HG03066 (cell line): Measurements from ENCODE around the gene PTGER2.

Source experiments
- ATAC-seq: cut with Tn5 transposase; IDR thresholded peaks from one replicate; pipeline ENCODE4 v1.9.1; 2021; ENCODE audit warnings: low read depth; ENCODE audit not compliant: unreplicated experiment

PTGER2 gene

DNA sequence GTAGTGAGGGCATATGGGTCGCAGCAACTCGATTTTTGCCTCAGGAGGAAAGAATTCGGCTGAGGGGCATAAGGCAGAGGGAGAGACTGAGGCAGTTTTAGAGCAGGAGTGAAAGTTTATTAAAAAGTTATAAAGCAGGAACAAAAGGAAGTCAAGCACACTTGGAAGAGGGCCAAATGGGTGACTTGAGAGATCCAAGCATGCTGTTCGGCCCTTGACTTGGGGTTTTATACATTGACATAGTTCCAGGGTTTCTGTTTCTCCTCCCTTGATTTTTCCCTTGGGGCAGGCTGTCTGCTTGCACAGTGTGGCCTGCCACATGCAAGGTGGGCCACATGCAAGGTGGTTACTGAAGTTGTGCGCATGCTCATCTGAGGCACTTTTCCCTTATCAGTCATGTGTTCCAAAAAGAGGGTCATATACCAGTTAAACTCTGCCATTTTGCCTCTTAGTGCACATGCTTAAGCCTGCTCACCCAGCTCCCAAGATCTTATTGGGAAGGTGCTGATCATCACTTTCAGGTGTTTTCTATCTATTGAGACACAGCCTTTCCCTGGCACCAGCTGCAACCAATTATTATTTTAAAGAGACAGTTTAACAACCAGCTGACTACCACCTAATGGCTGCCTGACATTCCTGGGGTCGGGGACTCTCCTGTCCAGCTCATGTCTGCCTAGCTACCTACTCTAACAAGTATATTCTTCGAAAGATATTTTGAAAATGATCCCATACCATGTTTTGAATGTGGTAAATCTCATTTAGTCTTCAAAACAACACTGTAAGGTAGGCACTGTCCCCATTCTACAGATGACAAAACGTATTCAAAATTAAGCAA lies 19.9 kb downstream of the PTGER2 start:
- ATAC-seq: no peak

DNA sequence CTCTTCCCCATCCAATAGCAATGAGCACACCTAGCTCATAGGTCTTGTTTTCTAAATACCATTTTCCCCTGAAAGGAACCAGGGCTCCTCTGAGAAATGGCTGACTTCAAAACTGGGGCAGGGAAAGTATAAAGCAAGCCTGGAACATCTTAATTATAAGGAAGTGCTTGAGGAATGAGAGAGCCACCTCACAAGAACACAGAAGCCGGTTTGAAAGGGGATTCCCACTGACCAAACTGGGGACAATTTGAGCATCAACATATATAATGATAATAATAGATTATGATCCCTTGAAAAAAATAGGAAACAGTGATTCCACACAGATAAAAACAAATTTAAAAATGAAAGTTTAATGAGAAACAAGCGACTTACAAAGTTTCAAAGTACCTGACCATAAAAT lies 22.1 kb downstream of the PTGER2 start:
- no peak for ATAC-seq

DNA sequence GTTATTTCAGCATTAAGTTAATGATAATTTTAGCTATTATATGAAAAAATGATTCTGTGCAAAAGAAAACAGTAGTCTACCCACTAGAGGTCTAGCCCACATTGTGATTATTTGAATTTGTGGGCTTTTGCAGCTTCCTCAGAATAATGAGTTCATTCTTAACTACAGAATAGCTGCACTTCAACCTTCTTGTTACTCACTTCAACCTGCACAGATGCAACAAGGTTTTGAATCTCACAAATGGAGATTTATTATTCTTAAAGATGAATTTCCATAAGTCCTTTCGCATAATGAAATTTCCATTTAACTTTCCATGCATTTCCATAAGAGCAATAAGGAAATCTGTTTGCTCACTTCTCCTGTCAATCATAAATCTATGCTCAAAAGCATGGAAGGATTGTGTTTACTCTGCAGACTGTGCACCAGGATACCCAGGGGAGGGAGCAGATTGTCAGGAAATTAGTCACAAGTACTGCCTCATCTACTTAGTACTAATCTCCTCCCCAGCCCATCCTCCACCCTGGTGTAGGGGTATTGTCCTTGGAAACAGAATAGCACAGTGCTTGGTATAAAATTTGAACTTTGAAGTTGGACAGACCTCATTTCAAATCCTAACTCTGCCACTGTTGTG lies 24.1 kb downstream of the PTGER2 start:
- ATAC-seq: no peak

DNA sequence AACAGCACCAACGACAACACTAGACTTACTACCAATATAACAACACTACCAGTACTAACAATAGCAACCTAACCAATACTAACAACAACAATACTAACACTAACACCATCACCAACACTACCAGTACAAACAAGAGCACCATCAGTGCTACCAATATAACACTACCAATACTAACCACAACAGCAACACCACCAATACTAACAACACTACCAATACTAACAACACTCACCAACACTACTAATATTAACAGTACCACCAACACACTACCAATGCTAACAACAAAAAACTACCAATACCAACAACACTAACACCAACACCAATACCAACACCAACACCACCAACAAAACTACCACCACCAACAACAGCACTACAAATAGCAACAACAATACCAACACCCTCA lies 25.1 kb downstream of the PTGER2 start:
- ATAC-seq: no peak

DNA sequence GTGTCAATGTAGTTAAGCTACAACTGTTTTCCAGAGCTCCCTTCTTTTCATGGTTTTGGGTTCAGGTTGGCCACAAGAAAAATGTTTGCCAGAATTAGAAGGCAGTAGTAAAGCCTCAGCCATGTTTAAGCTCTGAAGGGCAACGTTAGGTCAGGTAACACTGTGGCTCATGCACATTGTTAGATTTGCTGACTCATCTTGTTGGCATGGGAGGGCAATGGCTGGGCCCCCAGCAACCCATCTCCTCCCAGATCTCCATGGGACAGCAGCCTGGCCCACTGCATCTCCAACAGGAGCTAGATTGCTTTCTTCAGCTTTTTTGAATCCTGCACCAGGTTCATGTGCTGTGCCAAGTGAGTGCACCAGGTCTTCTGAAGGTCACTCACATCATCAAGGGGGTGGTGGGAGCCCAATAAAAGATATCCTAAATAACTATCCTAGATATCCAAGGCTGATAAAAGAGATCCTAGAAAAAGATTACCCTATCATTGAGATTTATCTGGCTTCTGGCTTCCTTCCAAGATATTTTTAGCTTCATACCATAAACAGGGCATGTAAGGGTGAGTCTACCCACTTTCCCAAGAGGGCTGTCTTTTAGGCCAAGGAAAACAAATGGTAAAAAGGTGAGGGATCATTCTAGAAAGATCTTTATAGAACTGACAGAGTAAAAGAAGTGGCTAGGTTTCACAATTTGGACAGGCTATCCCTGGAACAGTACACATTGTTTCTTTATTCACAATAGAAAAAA lies 28.9 kb downstream of the PTGER2 start:
- no peak for ATAC-seq

DNA sequence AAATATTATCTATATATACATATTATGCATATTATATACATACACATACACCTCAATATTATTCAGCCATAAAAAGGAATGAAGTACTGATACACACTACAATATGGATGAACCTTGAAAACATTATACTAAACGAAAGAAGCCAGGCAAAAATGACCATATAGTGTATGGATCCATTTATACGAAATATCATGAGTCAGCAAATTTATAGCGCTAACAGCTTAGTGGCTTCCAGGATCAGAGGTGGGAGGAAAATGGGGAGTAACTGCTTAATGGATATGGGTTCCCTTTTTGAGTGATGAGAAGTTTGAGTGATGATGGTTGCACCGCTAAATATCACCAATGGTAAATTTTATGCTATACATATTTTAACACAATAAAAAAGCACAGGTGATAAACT lies 32.7 kb downstream of the PTGER2 start:
- no peak for ATAC-seq

DNA sequence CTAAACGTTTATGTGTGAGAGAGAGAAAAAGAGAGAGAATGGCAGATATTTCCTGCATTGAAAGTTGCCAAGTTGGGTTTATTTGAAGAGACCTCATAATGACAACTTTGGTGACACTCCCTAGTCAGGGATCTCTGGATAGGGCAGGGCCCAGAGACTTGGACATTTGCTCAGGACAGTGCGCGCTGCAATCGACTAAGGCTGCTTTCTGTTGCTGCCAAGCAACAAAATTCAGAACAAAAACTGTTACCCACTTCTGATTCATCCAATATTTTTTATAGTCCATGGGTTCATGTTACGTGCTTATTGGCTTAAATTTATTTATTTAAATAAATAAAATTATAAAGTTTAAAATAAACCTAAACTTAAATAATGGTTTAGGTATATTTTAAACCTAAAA lies 34.2 kb downstream of the PTGER2 start:
- no peak for ATAC-seq

DNA sequence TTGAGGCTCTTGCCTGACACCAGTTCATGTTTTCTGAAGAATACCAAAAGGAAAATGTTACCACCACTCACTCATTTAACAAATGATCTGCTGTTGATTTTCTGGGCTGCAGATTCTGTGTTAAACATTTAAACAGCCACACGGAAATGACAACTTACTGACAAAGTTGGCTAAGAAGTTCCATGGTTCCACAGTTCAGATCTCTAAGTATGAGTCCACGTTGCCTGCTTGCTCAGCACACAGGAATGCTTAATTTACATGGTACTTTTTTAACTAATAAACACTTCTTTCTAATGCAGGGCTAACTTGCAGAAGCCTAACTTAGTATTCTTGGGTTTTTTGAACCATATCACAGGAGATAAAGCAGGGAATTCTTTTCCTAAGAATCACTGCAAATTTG lies 34.7 kb downstream of the PTGER2 start:
- ATAC-seq: no peak

DNA sequence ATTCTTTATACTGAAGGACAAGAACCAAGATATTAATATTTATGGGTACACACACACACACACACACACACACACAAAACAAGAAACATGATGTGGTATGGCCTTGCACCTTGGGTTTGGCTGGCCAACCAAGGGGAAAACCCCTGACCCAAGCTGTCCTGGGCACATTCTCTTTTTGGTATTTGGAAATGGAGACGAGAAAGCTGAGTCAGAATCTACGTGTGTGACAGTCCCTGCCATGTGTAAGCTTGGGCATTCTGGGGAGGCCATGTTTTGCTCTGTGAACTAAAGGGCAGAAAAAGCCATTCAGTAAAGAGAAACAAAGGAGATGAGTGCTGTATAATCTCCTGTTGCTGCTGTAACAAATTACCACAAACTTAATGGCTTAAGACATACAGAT lies 35.6 kb downstream of the PTGER2 start:
- ATAC-seq: no peak

DNA sequence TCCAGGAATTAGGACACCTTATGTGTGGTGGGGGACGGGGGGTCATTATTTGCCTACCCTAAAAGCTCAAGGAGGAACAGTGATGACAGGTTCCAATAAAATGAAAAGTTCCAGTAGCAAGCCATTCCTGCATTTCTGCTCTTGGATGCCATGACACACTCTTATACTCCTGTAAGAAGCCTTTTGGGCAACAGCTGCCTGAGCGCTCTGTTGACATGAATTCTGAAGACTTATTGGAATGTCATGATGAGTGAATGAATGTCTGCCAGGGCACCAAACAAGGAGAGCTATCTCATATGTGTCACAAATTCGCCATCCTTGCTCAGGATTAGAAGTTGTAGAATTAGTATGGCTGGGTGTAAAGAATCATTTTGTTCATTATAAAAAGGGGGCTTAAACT lies 36.3 kb downstream of the PTGER2 start:
- ATAC-seq: no peak

DNA sequence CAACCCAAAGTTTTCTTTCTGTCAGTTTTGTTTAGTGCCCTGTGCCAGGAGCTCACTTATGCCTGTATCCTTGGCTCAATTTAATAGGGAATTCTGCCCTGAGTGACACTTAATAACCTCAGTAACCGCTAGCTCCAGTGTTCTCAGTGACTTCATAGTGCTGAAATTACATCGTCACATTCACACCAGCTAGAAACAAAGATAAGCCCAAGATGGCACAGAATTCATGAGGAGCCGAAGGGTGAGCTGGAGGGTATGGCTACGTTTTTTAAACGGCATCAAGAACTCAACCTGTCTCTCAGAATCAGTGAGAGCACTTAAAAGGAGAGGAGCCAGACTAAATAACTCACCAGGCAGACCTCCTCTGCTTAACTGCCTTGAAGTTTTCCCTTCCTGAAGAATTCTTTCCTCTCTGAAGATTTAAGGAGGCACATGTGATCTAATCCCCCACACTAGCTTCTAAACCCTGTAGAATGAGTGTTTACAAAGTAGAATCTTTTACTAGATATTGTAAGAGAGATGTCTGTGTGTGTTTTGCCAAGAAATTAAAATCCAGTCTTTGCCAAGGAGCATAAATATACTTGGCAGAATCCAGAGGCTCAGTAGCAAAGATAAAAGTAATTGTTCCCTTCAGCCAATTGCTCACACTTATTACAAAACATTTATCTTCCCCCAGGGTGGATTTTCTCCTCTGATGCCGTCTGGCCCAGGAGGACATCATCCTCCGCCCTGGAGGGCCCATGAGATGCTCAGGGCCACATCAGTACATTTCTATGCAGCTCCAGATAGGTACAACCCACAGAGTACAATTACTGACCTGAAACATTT lies 37.3 kb downstream of the PTGER2 start:
- ATAC-seq: peak; percentile 20

DNA sequence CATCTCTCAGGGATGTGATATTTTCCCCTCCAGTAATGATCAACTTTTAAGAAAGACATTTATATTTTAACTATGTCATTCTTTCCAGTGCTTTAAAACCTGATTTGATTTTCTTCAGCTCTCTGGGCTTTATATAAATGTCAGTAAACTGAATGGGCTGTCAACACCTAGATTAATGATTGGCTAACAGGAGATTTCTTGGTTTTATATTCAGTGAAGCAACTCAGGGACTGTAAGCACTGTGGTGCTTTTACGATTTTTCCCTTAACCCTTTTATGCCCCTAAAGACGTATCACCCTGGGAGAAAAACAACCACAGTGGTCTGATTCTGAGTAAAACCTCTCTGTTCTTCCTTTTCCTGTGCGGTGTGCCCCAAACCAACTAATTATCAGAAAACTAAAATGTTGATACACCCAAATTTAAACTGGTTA lies 38.0 kb downstream of the PTGER2 start:
- peak; percentile 76 for ATAC-seq

DNA sequence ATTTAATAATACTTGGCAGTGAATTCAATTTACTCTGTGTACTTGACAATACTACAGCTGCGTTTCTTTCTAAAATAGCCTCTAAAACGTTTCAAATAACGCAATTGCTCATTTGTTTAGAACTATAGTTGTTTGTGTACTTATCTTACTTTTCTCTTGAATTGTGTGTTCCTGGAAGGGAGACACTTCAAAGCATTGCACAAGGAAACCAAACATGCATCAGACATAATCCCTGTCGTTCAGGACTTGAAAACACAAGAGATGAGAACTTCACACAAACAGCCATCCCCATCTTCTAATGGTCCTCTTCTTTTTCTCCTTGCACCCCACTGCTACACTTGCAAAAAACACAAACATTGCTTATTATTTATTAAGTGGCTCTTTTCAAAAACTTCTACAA lies 38.5 kb downstream of the PTGER2 start:
- no peak for ATAC-seq

DNA sequence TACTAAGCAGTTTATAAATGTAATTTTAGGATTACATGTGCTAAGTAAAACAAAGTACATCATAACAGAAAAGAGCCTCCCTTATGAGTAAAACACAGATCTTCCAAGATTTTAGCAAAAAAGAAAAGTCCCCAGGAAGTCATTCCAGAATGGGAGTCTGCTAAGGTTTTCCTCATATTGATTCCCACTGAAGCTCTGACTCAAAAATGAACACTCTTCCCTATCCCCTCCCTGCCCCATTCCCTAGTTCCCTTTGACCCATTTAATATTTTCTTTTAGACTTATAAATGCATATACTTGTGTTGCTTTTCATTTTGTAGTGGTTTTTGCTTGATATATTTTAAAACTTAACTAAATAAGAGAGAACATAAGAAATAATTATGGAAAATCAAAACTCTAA lies 40.1 kb downstream of the PTGER2 start:
- no peak for ATAC-seq

DNA sequence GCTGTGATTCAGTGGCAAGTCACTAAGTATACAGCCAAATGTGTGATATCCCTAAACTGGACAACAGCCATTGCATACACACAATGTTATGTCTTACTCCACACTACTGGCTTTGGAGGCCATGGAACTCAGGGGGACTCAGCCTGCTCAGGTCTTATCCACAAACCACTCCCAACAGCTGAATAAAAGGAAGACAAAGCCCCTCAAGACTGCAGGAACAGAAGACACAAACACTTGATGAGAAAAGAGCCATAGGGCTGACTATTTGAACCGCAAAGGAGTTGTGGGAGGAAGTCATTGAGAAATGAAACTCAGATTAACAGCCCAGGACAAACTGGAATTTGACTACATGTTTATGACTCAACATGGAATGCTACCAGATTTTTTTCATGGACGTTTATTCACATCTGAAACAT lies 40.9 kb downstream of the PTGER2 start:
- no peak for ATAC-seq

DNA sequence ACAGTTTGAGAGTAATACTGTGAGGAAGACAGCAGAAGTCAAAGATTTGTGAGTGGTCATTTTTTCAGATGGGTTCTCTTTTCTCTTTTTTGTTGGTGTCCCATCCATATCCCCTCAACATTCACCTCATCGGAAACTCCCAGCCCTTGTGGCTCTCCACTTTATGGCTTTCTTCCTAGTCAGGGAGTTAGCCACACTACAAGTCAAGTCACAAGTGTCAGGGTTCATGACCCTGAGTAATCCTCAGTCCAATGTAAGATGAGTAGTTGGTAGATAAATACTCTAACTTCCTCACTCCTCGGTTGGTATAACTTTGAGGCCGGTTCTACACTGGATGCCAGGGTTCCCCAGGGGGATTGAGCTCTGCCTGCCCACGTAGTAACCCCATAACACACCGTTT lies 41.4 kb downstream of the PTGER2 start:
- ATAC-seq: no peak

DNA sequence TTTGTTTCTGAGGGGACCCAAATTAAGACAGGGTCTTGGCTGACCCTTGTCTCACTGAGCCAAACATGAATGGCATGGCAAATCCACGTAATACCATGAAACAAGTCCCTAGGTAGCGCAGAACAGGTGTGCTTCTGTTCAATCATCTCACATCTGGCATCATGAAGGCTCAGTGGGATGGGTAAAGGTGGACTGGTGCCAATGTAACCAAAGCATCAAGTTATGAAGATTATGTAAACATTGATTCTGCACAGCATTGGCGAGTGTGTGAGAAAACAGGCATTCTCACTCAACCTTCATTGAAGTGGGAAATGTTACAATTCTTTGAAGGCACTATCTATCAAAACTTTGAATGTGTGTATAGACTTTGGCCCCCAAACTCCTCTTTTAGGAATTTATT lies 41.9 kb downstream of the PTGER2 start:
- no peak for ATAC-seq

DNA sequence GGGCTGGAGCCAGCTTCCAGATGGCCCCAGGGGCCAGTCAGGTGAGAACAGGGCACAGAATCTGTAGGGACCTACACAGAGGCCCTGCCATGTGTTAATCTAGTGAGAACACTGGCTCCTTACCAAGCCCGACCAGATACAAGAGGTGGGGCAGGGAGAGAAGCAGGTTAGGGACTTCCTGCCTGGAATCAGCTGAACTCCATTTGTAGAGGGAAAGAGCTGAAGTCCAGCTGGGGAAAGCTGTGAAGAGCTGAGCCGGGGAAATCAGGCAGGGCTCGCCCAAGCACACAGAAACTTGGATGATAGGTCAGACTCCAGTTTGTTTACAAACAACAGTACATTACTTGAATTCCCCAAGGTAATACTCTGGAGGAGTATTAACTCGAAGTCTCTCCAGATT lies 46.7 kb downstream of the PTGER2 start:
- ATAC-seq: no peak

DNA sequence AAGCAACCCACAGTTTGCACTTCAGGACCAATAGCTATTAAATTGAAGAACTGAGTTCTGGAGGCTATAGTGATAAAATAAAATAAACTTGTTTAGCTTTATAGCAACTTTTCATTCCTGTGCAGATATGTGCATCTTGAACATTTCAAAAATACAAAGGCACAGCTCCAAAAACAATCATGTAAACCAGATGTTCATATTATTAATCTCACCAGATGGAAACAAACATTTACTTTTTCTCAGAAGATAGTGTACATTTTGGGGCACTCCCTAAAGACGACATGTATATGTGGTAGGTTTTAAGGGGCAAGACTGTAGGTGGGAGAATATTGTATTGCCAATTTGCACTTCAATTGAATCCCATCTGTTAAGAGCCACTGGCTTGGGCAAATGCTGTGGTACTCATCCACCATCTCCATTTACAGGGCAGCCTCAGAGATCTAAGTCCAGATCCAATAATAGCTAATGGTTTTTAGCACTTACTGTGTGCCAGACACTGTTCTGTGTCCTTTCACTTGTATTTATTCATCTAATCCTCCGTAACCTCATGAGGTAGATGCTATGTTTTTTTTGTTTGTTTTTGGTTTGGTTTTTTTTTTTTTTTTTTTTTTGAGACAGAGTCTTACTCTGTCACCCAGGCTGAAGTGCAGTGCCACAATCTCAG lies 49.1 kb downstream of the PTGER2 start:
- no peak for ATAC-seq

DNA sequence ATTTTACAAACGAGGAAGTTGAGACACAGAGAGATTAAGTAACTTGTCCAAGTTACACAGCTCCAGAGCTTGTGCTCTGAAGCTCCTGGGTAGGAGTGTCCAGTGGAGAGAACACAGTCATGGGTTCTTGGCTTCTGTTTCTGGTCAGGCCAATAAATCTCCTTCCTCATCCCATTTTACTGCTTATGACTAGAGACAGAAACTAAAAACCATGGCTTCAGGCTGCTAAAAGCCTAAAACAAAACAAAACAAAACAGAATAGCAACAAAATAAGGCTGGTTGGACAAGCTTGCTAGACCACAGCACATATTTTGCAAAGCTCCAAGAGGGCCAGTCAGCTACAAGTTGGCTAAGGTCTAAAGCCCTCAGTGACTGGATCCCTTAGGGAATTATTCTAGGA lies 49.8 kb downstream of the PTGER2 start:
- no peak for ATAC-seq
